IMR-90 (cell line): ENCODE data around the gene TOMM40. TPM values are rescaled to one million over a fixed set of nuclear protein-coding genes. Genes with fewer than 3 reads are reported as not detected.

ENCODE experiments used
- ATAC-seq: fragments of 200-7000 bp; cut with Tn5 transposase; 2 replicates; pipeline ENCODE4 v1.9.1; 2020; ENCODE audit warnings: low read depth, mild to moderate bottlenecking, moderate library complexity
- BruUV-seq: library from RNA; stranded (reverse); fragments of 400-500 nt; replicated peaks from 2 replicates; lab custom pipeline; 2021; lab: Mats Ljungman, UMichigan
- CTCF ChIA-PET: fragments of 300-600 bp; formaldehyde crosslinking; extraction: SDS; loops from one replicate; lab custom pipeline; 2021; ENCODE audit warnings: antibody characterized with exemption; lab: Yijun Ruan, JAX
- POLR2A ChIA-PET: fragments of 300-600 bp; sonication (Branson Sonifier 250); formaldehyde crosslinking; loops from one replicate; lab custom pipeline; 2022; ENCODE audit warnings: antibody characterized with exemption; ENCODE audit not compliant: unreplicated experiment; lab: Charles Lee
- DNase-seq: peaks from one replicate; pipeline ENCODE4 v3.0.0; 2013
- H2AFZ ChIP-seq: replicated peaks from 2 replicates; pipeline ENCODE3; 2013; ENCODE audit warnings: low read length, mild to moderate bottlenecking; ENCODE audit not compliant: poor library complexity
- H2AK5ac ChIP-seq: 2 replicates; pipeline ENCODE4 v1.6.1; 2013; ENCODE audit warnings: low read depth, low read length, inconsistent platforms
- H2AK9ac ChIP-seq: replicated peaks from 2 replicates; pipeline ENCODE3; 2013; ENCODE audit warnings: mild to moderate bottlenecking, low read depth, low read length, moderate library complexity; ENCODE audit not compliant: poor library complexity
- H2BK120ac ChIP-seq: 2 replicates; pipeline ENCODE4 v1.6.1; 2013; ENCODE audit warnings: low read depth, low read length, inconsistent platforms
- H2BK15ac ChIP-seq: 3 replicates; pipeline ENCODE4 v1.6.1; 2013; ENCODE audit warnings: low read depth, low read length, inconsistent platforms
- H2BK20ac ChIP-seq: 2 replicates; pipeline ENCODE4 v1.6.1; 2013; ENCODE audit warnings: low read depth, mild to moderate bottlenecking, inconsistent platforms, low read length, moderate library complexity
- H2BK5ac ChIP-seq: 2 replicates; pipeline ENCODE4 v1.6.1; 2013; ENCODE audit warnings: mild to moderate bottlenecking, low read depth, low read length, inconsistent platforms; ENCODE audit not compliant: poor library complexity, severe bottlenecking
- H3K14ac ChIP-seq: replicated peaks from 2 replicates; pipeline ENCODE4 v1.6.1; 2013; ENCODE audit warnings: low read depth, low read length, inconsistent platforms
- H3K18ac ChIP-seq: 2 replicates; pipeline ENCODE4 v1.6.1; 2013; ENCODE audit warnings: low read depth, low read length, control low read depth
- H3K23ac ChIP-seq: 2 replicates; pipeline ENCODE4 v1.6.1; 2013; ENCODE audit warnings: low read depth, low read length, inconsistent platforms
- H3K27ac ChIP-seq: 2 replicates; pipeline ENCODE4 v1.5.1; 2013; ENCODE audit warnings: mild to moderate bottlenecking, control low read depth, low read length; ENCODE audit not compliant: insufficient read depth
- H3K27me3 ChIP-seq: 2 replicates; pipeline ENCODE4 v1.6.1; 2013; ENCODE audit warnings: low read length; ENCODE audit not compliant: control insufficient read depth, insufficient read depth
- H3K36me3 ChIP-seq: 2 replicates; pipeline ENCODE4 v1.6.1; 2013; ENCODE audit warnings: low read length, mixed read lengths; ENCODE audit not compliant: control insufficient read depth, insufficient read depth
- H3K4ac ChIP-seq: 2 replicates; pipeline ENCODE4 v1.6.1; 2013; ENCODE audit warnings: low read depth, low read length, inconsistent platforms
- H3K4me1 ChIP-seq: 2 replicates; pipeline ENCODE4 v1.6.1; 2013; ENCODE audit warnings: low read length, mixed read lengths; ENCODE audit not compliant: control insufficient read depth, insufficient read depth
- H3K4me2 ChIP-seq: 2 replicates; pipeline ENCODE4 v1.6.1; 2013; ENCODE audit warnings: low read depth, mild to moderate bottlenecking, control low read depth, low read length, moderate library complexity
- H3K4me3 ChIP-seq: 2 replicates; pipeline ENCODE4 v1.5.1; 2013; ENCODE audit warnings: low read depth, mild to moderate bottlenecking, control low read depth, low read length, moderate library complexity; ENCODE audit not compliant: insufficient read depth
- H3K56ac ChIP-seq: 2 replicates; pipeline ENCODE4 v1.6.1; 2013; ENCODE audit warnings: low read length, inconsistent platforms; ENCODE audit not compliant: insufficient read depth; ENCODE audit errors: extremely low read depth
- H3K79me1 ChIP-seq, 2 experiments: 2 replicates each; pipeline ENCODE4 v1.6.1; 2013; ENCODE audit warnings: low read length in 2 of 2, inconsistent platforms in 1 of 2, low read depth in 1 of 2
- H3K9ac ChIP-seq: 2 replicates; pipeline ENCODE4 v1.6.1; 2013; ENCODE audit warnings: low read depth, low read length, control low read depth
- H3K9me1 ChIP-seq: 2 replicates; pipeline ENCODE4 v1.6.1; 2013; ENCODE audit warnings: low read length, inconsistent platforms; ENCODE audit not compliant: insufficient read depth
- H3K9me3 ChIP-seq: 2 replicates; pipeline ENCODE4 v1.6.1; 2013; ENCODE audit warnings: low read length; ENCODE audit not compliant: control insufficient read depth, insufficient read depth
- H4K20me1 ChIP-seq: 2 replicates; pipeline ENCODE4 v1.6.1; 2013; ENCODE audit warnings: low read length, inconsistent platforms; ENCODE audit not compliant: insufficient read depth
- H4K5ac ChIP-seq: 2 replicates; pipeline ENCODE4 v1.6.1; 2013; ENCODE audit warnings: mild to moderate bottlenecking, low read depth, low read length, control low read depth
- H4K8ac ChIP-seq, 2 experiments: 2 replicates each; pipeline ENCODE4 v1.6.1; 2013; ENCODE audit warnings: low read depth in 2 of 2, low read length in 2 of 2, control low read depth in 1 of 2, inconsistent platforms in 1 of 2
- H4K91ac ChIP-seq: 2 replicates; pipeline ENCODE4 v1.6.1; 2013; ENCODE audit warnings: low read depth, low read length, inconsistent platforms; ENCODE audit not compliant: insufficient read depth
- BHLHE40 ChIP-seq: fragments of 150-350 bp; IDR thresholded peaks from 2 replicates; pipeline ENCODE4 v1.6.1; 2016; ENCODE audit warnings: mild to moderate bottlenecking, low read depth, low read length
- CHD1 ChIP-seq: IDR thresholded peaks from 2 replicates; pipeline ENCODE4 v1.6.1; 2012; ENCODE audit warnings: low read depth, low read length, improper control_type of control experiment
- WGBS, 2 experiments: methylation state at CpG; one replicate each; pipeline versions ENCODE4 v1.1.5 to v1.1.7; 2013; ENCODE audit warnings: missing lambda C conversion rate in 2 of 2; ENCODE audit not compliant: insufficient read length in 1 of 2; ENCODE audit errors: extremely low coverage in 2 of 2; 5-methylcytosine and 5-hydroxymethylcytosine counted together
- dilution Hi-C: fragments of 300-500 bp; cut with HindIII; formaldehyde crosslinking; loops from one replicate; pipeline ENCODE4 v1.14.3; 2018; ENCODE audit warnings: low sequenced_read_pairs; ENCODE audit not compliant: unreplicated experiment
- in situ Hi-C: fragments of 300-500 bp; cut with MboI; formaldehyde crosslinking; loops from 3 replicates; pipeline ENCODE4 v1.14.3; 2019; ENCODE audit warnings: low sequenced_read_pairs, inconsistent platforms, mixed read lengths
- intact Hi-C: fragments of 100-400 bp; cut with micrococcal nuclease; formaldehyde crosslinking; loops from 2 replicates; pipeline ENCODE4 v1.10.0; 2022
- polyA plus RNA-seq, 3 experiments: library from polyadenylated mRNA; depleted of rRNA; stranded (reverse); fragments of >200 nt; gene quantifications; 2 replicates each; pipeline ENCODE4 v1.2.3, GENCODE V29; 2012; ENCODE audit warnings: low replicate concordance in 1 of 3
- total RNA-seq: library from RNA; depleted of rRNA; stranded (reverse); fragments of >200 nt; gene quantifications from 2 replicates; pipeline ENCODE4 v1.2.3, GENCODE V29; 2012

TOMM40 gene
- total and polyA plus RNA-seq, 2 of the 4 experiments (the other 2 are of a cell fraction), result 54.8 to 62.6 TPM

- intact Hi-C loops, result no loop called here
- WGBS, 2 experiments, result no CpG with 5 or more reads among the region's 5 CpGs
Observed at GRCh38 chr19:44927746-44928145, 36.7 kb downstream of the TOMM40 start.

More at GRCh38 chr19:44927746-44928145, 36.7 kb downstream of the TOMM40 start:
- peak; percentile 59 for DNase-seq
- Histone ChIP-seq H4K8ac (peak overlapping the region in 1 of 2 experiments; percentile 44; a peak in 1 of 4 replicates), H2AFZ (peak overlapping the region; percentile 39), H3K27me3 (peaks cover 3% of the 10 kb centered on the region), H2AK9ac (no peak overlapping the region), H4K91ac (no peak overlapping the region), H3K9me3 (no peaks in the 10 kb centered on the region), H3K4ac (no peak overlapping the region), H3K18ac (peak overlapping the region; percentile 24; the same call in 1 of the 2 replicates), H3K9ac (no peak overlapping the region), H3K4me3 (no peak overlapping the region), H2BK5ac (no peak overlapping the region), H2AK5ac (no peak overlapping the region; the same call in 1 of the 2 replicates), H2BK15ac (no peak overlapping the region), H2BK20ac (0 out of 2 replicates have a peak overlapping the region, but pooled peaks have one; percentile 17), H4K5ac (no peak overlapping the region; the same call in 1 of the 2 replicates), H3K36me3 (no peaks in the 10 kb centered on the region), H3K56ac (no peak overlapping the region), H3K4me1 (peaks cover 23% of the 10 kb centered on the region), H3K14ac (no peak overlapping the region; the same call in 1 of the 2 replicates), H3K79me1 (no peaks in the 10 kb centered on the region), H4K20me1 (no peaks in the 10 kb centered on the region), H3K23ac (no peak overlapping the region), H3K9me1 (no peaks in the 10 kb centered on the region), H3K4me2 (no peak overlapping the region; the same call in 1 of the 2 replicates), H3K27ac (peak overlapping the region; percentile 18; the same call in 1 of the 2 replicates), H2BK120ac (no peak overlapping the region)
- dilution Hi-C loops (no loop called here), in situ Hi-C loops (no loop called here)
- CTCF ChIA-PET, result no interaction called here
- TF ChIP-seq BHLHE40 (peak; percentile 48; the same call in 1 of the 2 replicates), CHD1 (no peak)
- peak; percentile 18 for ATAC-seq
- POLR2A ChIA-PET, result no interaction called here
- no TSS peak for BruUV-seq
